Measurements from ENCODE around the gene CDH18. TPM values are rescaled to one million over a fixed set of nuclear protein-coding genes. Genes with fewer than 3 reads are reported as not detected.

The CDH18 gene
- total and polyA plus RNA-seq, 5 donors from 2014 or later = not detected

- Mint-ChIP-seq H3K4me1 (no peaks in the 10 kb centered on the region), H3K27ac (no peak overlapping the region), H3K36me3 (no peaks in the 10 kb centered on the region), H3K4me3 (no peak overlapping the region), H3K27me3 (no peaks in the 10 kb centered on the region), H3K9me3 (peaks cover 0 to 29% (median 6%) of the 10 kb centered on the region in 7 donors)
- no peak for DNase-seq
- ATAC-seq (ENCODE audit: low read depth in 2 of 2) = no peak
- Histone ChIP-seq H3K4me1 (ENCODE audit: control insufficient read depth, insufficient read depth, low read length, poor library complexity, severe bottlenecking) (no peaks in the 10 kb centered on the region), H3K27ac (ENCODE audit: insufficient read depth, low read length, poor library complexity, severe bottlenecking) (no peak overlapping the region), H3K36me3 (ENCODE audit: control insufficient read depth, insufficient read depth, low read length) (no peaks in the 10 kb centered on the region), H3K9me3 (ENCODE audit: control insufficient read depth in 2 of 2, low read length in 2 of 2) (no peaks in the 10 kb centered on the region), H3K27me3 (ENCODE audit: control insufficient read depth, insufficient read depth, low read length) (no peaks in the 10 kb centered on the region), H3K4me3 (ENCODE audit: low read depth, low read length) (no peak overlapping the region)
Observed at GRCh38 chr5:19615661-19616060, 372.3 kb downstream of the CDH18 start.

- H3K4me3 ChIP-seq (ENCODE audit: low read depth, low read length) = no peak overlapping the region
- no peak overlapping the region for H3K27ac ChIP-seq (ENCODE audit: insufficient read depth, low read length, poor library complexity, severe bottlenecking)
- H3K27me3 ChIP-seq (ENCODE audit: control insufficient read depth, insufficient read depth, low read length) = no peaks in the 10 kb centered on the region
- DNase-seq (no peak), ATAC-seq (ENCODE audit: low read depth in 2 of 2) (no peak)
- H3K4me1 ChIP-seq (ENCODE audit: control insufficient read depth, insufficient read depth, low read length, poor library complexity, severe bottlenecking) = no peaks in the 10 kb centered on the region
- Mint-ChIP-seq H3K4me3 (no peak overlapping the region), H3K9me3 (peaks cover 0 to 26% (median 6%) of the 10 kb centered on the region in 7 donors), H3K4me1 (no peaks in the 10 kb centered on the region), H3K27me3 (no peaks in the 10 kb centered on the region), H3K36me3 (no peaks in the 10 kb centered on the region), H3K27ac (no peak overlapping the region)
- H3K36me3 ChIP-seq (ENCODE audit: control insufficient read depth, insufficient read depth, low read length) = no peaks in the 10 kb centered on the region
- H3K9me3 ChIP-seq (ENCODE audit: control insufficient read depth in 2 of 2, low read length in 2 of 2) = no peaks in the 10 kb centered on the region
Observed at GRCh38 chr5:19615071-19615470, 372.9 kb downstream of the CDH18 start.

GRCh38 chr5:19608444-19609002 is 379.5 kb downstream of the CDH18 start:
- H3K27ac Mint-ChIP-seq = no peak overlapping the region
- Histone ChIP-seq H3K27ac (ENCODE audit: insufficient read depth, low read length, poor library complexity, severe bottlenecking) (no peak overlapping the region), H3K9me3 (ENCODE audit: control insufficient read depth in 2 of 2, low read length in 2 of 2) (no peaks in the 10 kb centered on the region), H3K36me3 (ENCODE audit: control insufficient read depth, insufficient read depth, low read length) (no peaks in the 10 kb centered on the region), H3K27me3 (ENCODE audit: control insufficient read depth, insufficient read depth, low read length) (no peaks in the 10 kb centered on the region), H3K4me1 (ENCODE audit: control insufficient read depth, insufficient read depth, low read length, poor library complexity, severe bottlenecking) (no peaks in the 10 kb centered on the region), H3K4me3 (ENCODE audit: low read depth, low read length) (no peak overlapping the region)
- H3K4me3 Mint-ChIP-seq = no peak overlapping the region
- no peaks in the 10 kb centered on the region for H3K4me1 Mint-ChIP-seq
- no peaks in the 10 kb centered on the region for H3K27me3 Mint-ChIP-seq
- H3K9me3 Mint-ChIP-seq = peaks cover 0 to 10% (median 2%) of the 10 kb centered on the region in 7 donors
- H3K36me3 Mint-ChIP-seq = no peaks in the 10 kb centered on the region
- ATAC-seq (ENCODE audit: low read depth in 2 of 2) = no peak
- no peak for DNase-seq

- DNase-seq (no peak), ATAC-seq (ENCODE audit: low read depth in 2 of 2) (no peak)
- Histone ChIP-seq H3K36me3 (ENCODE audit: control insufficient read depth, insufficient read depth, low read length) (no peaks in the 10 kb centered on the region), H3K4me3 (ENCODE audit: low read depth, low read length) (no peak overlapping the region), H3K27ac (ENCODE audit: insufficient read depth, low read length, poor library complexity, severe bottlenecking) (no peak overlapping the region), H3K27me3 (ENCODE audit: control insufficient read depth, insufficient read depth, low read length) (no peaks in the 10 kb centered on the region), H3K9me3 (ENCODE audit: control insufficient read depth in 2 of 2, low read length in 2 of 2) (peaks cover 0 to 2% of the 10 kb centered on the region in 2 experiments), H3K4me1 (ENCODE audit: control insufficient read depth, insufficient read depth, low read length, poor library complexity, severe bottlenecking) (no peaks in the 10 kb centered on the region)
- no peaks in the 10 kb centered on the region for H3K4me1 Mint-ChIP-seq
- H3K27ac Mint-ChIP-seq = no peak overlapping the region
- H3K4me3 Mint-ChIP-seq = no peak overlapping the region
- H3K9me3 Mint-ChIP-seq = peaks cover 0 to 5% (median 2%) of the 10 kb centered on the region in 7 donors
- H3K27me3 Mint-ChIP-seq = no peaks in the 10 kb centered on the region
- no peaks in the 10 kb centered on the region for H3K36me3 Mint-ChIP-seq
Observed at GRCh38 chr5:19605846-19606407, 382.1 kb downstream of the CDH18 start.

GRCh38 chr5:19584131-19584530 is 403.9 kb downstream of the CDH18 start:
- Mint-ChIP-seq H3K4me1 (peaks cover 0 to 5% (median 0%) of the 10 kb centered on the region in 4 donors), H3K27ac (no peak overlapping the region), H3K9me3 (peaks cover 2 to 29% (median 9%) of the 10 kb centered on the region in 7 donors), H3K36me3 (no peaks in the 10 kb centered on the region), H3K27me3 (no peaks in the 10 kb centered on the region), H3K4me3 (no peak overlapping the region)
- Histone ChIP-seq H3K27ac (ENCODE audit: insufficient read depth, low read length, poor library complexity, severe bottlenecking) (no peak overlapping the region), H3K27me3 (ENCODE audit: control insufficient read depth, insufficient read depth, low read length) (no peaks in the 10 kb centered on the region), H3K4me1 (ENCODE audit: control insufficient read depth, insufficient read depth, low read length, poor library complexity, severe bottlenecking) (no peaks in the 10 kb centered on the region), H3K36me3 (ENCODE audit: control insufficient read depth, insufficient read depth, low read length) (no peaks in the 10 kb centered on the region), H3K9me3 (ENCODE audit: control insufficient read depth in 2 of 2, low read length in 2 of 2) (no peaks in the 10 kb centered on the region), H3K4me3 (ENCODE audit: low read depth, low read length) (no peak overlapping the region)
- DNase-seq (no peak), ATAC-seq (ENCODE audit: low read depth in 2 of 2) (no peak)

GRCh38 chr5:19577882-19578281 is 410.1 kb downstream of the CDH18 start:
- Histone ChIP-seq H3K9me3 (ENCODE audit: control insufficient read depth in 2 of 2, low read length in 2 of 2) (no peaks in the 10 kb centered on the region), H3K4me1 (ENCODE audit: control insufficient read depth, insufficient read depth, low read length, poor library complexity, severe bottlenecking) (no peaks in the 10 kb centered on the region), H3K36me3 (ENCODE audit: control insufficient read depth, insufficient read depth, low read length) (no peaks in the 10 kb centered on the region), H3K27me3 (ENCODE audit: control insufficient read depth, insufficient read depth, low read length) (no peaks in the 10 kb centered on the region), H3K4me3 (ENCODE audit: low read depth, low read length) (no peak overlapping the region), H3K27ac (ENCODE audit: insufficient read depth, low read length, poor library complexity, severe bottlenecking) (no peak overlapping the region)
- H3K36me3 Mint-ChIP-seq = no peaks in the 10 kb centered on the region
- H3K4me3 Mint-ChIP-seq = no peak overlapping the region
- no peaks in the 10 kb centered on the region for H3K27me3 Mint-ChIP-seq
- no peak for DNase-seq
- H3K9me3 Mint-ChIP-seq = peaks cover 0 to 12% (median 4%) of the 10 kb centered on the region in 7 donors
- no peak overlapping the region for H3K27ac Mint-ChIP-seq
- no peak for ATAC-seq (ENCODE audit: low read depth in 2 of 2)
- H3K4me1 Mint-ChIP-seq = no peaks in the 10 kb centered on the region

GRCh38 chr5:19568004-19568403 is 420.0 kb downstream of the CDH18 start:
- DNase-seq (no peak), ATAC-seq (ENCODE audit: low read depth in 2 of 2) (no peak)
- H3K27me3 Mint-ChIP-seq = no peaks in the 10 kb centered on the region
- H3K4me3 Mint-ChIP-seq = no peak overlapping the region
- Histone ChIP-seq H3K27ac (ENCODE audit: insufficient read depth, low read length, poor library complexity, severe bottlenecking) (no peak overlapping the region), H3K4me1 (ENCODE audit: control insufficient read depth, insufficient read depth, low read length, poor library complexity, severe bottlenecking) (no peaks in the 10 kb centered on the region), H3K9me3 (ENCODE audit: control insufficient read depth in 2 of 2, low read length in 2 of 2) (peaks cover 0 to 4% of the 10 kb centered on the region in 2 experiments), H3K4me3 (ENCODE audit: low read depth, low read length) (no peak overlapping the region), H3K27me3 (ENCODE audit: control insufficient read depth, insufficient read depth, low read length) (no peaks in the 10 kb centered on the region), H3K36me3 (ENCODE audit: control insufficient read depth, insufficient read depth, low read length) (no peaks in the 10 kb centered on the region)
- no peaks in the 10 kb centered on the region for H3K36me3 Mint-ChIP-seq
- H3K27ac Mint-ChIP-seq = no peak overlapping the region
- H3K4me1 Mint-ChIP-seq = no peaks in the 10 kb centered on the region
- peaks cover 3 to 21% (median 12%) of the 10 kb centered on the region in 7 donors for H3K9me3 Mint-ChIP-seq

GRCh38 chr5:19565466-19565865 is 422.5 kb downstream of the CDH18 start:
- no peaks in the 10 kb centered on the region for H3K4me1 ChIP-seq (ENCODE audit: control insufficient read depth, insufficient read depth, low read length, poor library complexity, severe bottlenecking)
- no peak overlapping the region for H3K27ac ChIP-seq (ENCODE audit: insufficient read depth, low read length, poor library complexity, severe bottlenecking)
- no peak overlapping the region for H3K27ac Mint-ChIP-seq
- H3K27me3 Mint-ChIP-seq = no peaks in the 10 kb centered on the region
- ATAC-seq (ENCODE audit: low read depth in 2 of 2) = no peak
- H3K27me3 ChIP-seq (ENCODE audit: control insufficient read depth, insufficient read depth, low read length) = no peaks in the 10 kb centered on the region
- DNase-seq = no peak
- no peaks in the 10 kb centered on the region for H3K36me3 Mint-ChIP-seq
- H3K9me3 Mint-ChIP-seq = peaks cover 5 to 22% (median 8%) of the 10 kb centered on the region in 7 donors
- no peaks in the 10 kb centered on the region for H3K9me3 ChIP-seq (ENCODE audit: control insufficient read depth in 2 of 2, low read length in 2 of 2)
- H3K36me3 ChIP-seq (ENCODE audit: control insufficient read depth, insufficient read depth, low read length) = no peaks in the 10 kb centered on the region
- no peaks in the 10 kb centered on the region for H3K4me1 Mint-ChIP-seq
- H3K4me3 Mint-ChIP-seq = no peak overlapping the region
- no peak overlapping the region for H3K4me3 ChIP-seq (ENCODE audit: low read depth, low read length)
